Kidney epithelial cell (primary cell): Measurements from ENCODE around the gene FGF2. TPM values are rescaled to one million over a fixed set of nuclear protein-coding genes. Genes with fewer than 3 reads are reported as not detected.

ENCODE experiments used
- DNase-seq: peaks from one replicate; pipeline ENCODE4 v3.0.0-alpha.2; 2010; ENCODE audit warnings: low read depth
- H3K27me3 ChIP-seq: 2 replicates; pipeline ENCODE4 v1.6.0; 2011; ENCODE audit warnings: low read length; ENCODE audit not compliant: control insufficient read depth, insufficient read depth
- H3K36me3 ChIP-seq: 2 replicates; pipeline ENCODE4 v1.5.1; 2011; ENCODE audit warnings: low read length; ENCODE audit not compliant: control insufficient read depth, insufficient read depth
- H3K4me3 ChIP-seq: 2 replicates; pipeline ENCODE4 v1.5.1; 2011; ENCODE audit warnings: low read depth, mild to moderate bottlenecking, control low read depth, low read length
- CTCF ChIP-seq: IDR thresholded peaks from 2 replicates; pipeline ENCODE4 v1.5.1; 2011; ENCODE audit warnings: mild to moderate bottlenecking, moderate library complexity, low read length, control low read depth, inconsistent platforms; ENCODE audit not compliant: insufficient read depth, poor library complexity, severe bottlenecking
- total RNA-seq: library from RNA; depleted of rRNA; stranded (reverse); fragments of >200 nt; gene quantifications from 2 replicates; pipeline ENCODE4 v1.2.3, GENCODE V29; 2015

The FGF2 gene
- total RNA-seq, 1 donor from 2014 or later: 29.4 TPM

GRCh38 chr4:122920473-122920872, 93.8 kb downstream of the FGF2 start:
- H3K27me3 ChIP-seq: no peaks in the 10 kb centered on the region
- no peak for DNase-seq
- no peaks in the 10 kb centered on the region for H3K36me3 ChIP-seq
- TF ChIP-seq CTCF: no peak
- no peak overlapping the region for H3K4me3 ChIP-seq

- TF ChIP-seq CTCF: no peak
- peak overlapping the region; percentile 67 for H3K4me3 ChIP-seq
Measured at GRCh38 chr4:122921300-122921699, 94.7 kb downstream of the FGF2 start.

GRCh38 chr4:122921971-122922876, 95.6 kb downstream of the FGF2 start, which contains the start of gene NUDT6:
TSS of gene NUDT6 (minus strand) at chr4:122922597. CDS start at chr4:122922572, 25 bp downstream.
- DNase-seq: peak; percentile 23
- H3K36me3 ChIP-seq: no peaks in the 10 kb centered on the region
- H3K27me3 ChIP-seq: no peaks in the 10 kb centered on the region
- peak within 1 kb of the TSS; percentile 67 for H3K4me3 ChIP-seq
- TF ChIP-seq CTCF: no peak

More at GRCh38 chr4:122921300-122921699, 94.7 kb downstream of the FGF2 start:
- DNase-seq: no peak
- Histone ChIP-seq H3K36me3 (no peaks in the 10 kb centered on the region), H3K27me3 (no peaks in the 10 kb centered on the region)

- TF ChIP-seq CTCF: no peak
- peak; percentile 42 for DNase-seq
- Histone ChIP-seq H3K36me3 (no peaks in the 10 kb centered on the region), H3K27me3 (no peaks in the 10 kb centered on the region), H3K4me3 (peak overlapping the region; percentile 67)
Measured at GRCh38 chr4:122922877-122923511, 96.4 kb downstream of the FGF2 start.

- no peaks in the 10 kb centered on the region for H3K27me3 ChIP-seq
- H3K4me3 ChIP-seq: no peak overlapping the region
- no peak for TF ChIP-seq CTCF
- DNase-seq: no peak
- no peaks in the 10 kb centered on the region for H3K36me3 ChIP-seq
Measured at GRCh38 chr4:122928930-122929329, 102.3 kb downstream of the FGF2 start.
